ENCODE measurements around the gene AZIN2.

GRCh38 chr1:33119532-33120217 is 38.7 kb downstream of the AZIN2 start:
- TF ChIP-seq CTCF (IDR thresholded peaks at IDR 0.05) (no peak), POLR2AphosphoS5 (IDR thresholded peaks at IDR 0.05) (no peak), EP300 (IDR thresholded peaks at IDR 0.05) (no peak), POLR2A (IDR thresholded peaks at IDR 0.05) (no peak)

All from upper lobe of left lung (tissue), 4 donors.